GM12865 (cell line): ENCODE results near the gene PDE4A.

Experiments
- DNase-seq: peaks from one replicate; pipeline ENCODE4 v3.0.0; 2010; ENCODE audit warnings: low read depth
- H3K4me3 ChIP-seq: 2 replicates; pipeline ENCODE4 v1.5.1; 2011; ENCODE audit warnings: mild to moderate bottlenecking, low read depth, low read length, control low read depth
- TF ChIP-seq, protein P1 (sequence below): IDR thresholded peaks from 2 replicates; pipeline ENCODE4 v1.5.1; 2011; ENCODE audit warnings: low read length, control low read depth, low read depth, inconsistent platforms; ENCODE audit not compliant: insufficient read depth; ENCODE audit errors: missing control alignments

The PDE4A gene

GRCh38 chr19:10491472-10492047 lies 71.2 kb downstream of the PDE4A start:
- TF ChIP-seq, protein P1, sequence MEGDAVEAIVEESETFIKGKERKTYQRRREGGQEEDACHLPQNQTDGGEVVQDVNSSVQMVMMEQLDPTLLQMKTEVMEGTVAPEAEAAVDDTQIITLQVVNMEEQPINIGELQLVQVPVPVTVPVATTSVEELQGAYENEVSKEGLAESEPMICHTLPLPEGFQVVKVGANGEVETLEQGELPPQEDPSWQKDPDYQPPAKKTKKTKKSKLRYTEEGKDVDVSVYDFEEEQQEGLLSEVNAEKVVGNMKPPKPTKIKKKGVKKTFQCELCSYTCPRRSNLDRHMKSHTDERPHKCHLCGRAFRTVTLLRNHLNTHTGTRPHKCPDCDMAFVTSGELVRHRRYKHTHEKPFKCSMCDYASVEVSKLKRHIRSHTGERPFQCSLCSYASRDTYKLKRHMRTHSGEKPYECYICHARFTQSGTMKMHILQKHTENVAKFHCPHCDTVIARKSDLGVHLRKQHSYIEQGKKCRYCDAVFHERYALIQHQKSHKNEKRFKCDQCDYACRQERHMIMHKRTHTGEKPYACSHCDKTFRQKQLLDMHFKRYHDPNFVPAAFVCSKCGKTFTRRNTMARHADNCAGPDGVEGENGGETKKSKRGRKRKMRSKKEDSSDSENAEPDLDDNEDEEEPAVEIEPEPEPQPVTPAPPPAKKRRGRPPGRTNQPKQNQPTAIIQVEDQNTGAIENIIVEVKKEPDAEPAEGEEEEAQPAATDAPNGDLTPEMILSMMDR, result no peak
- no peak overlapping the region for H3K4me3 ChIP-seq
- no peak for DNase-seq

GRCh38 chr19:10497371-10497770 lies 77.0 kb downstream of the PDE4A start:
- TF ChIP-seq, protein P1, result no peak
- DNase-seq, result no peak
- H3K4me3 ChIP-seq, result no peak overlapping the region

GRCh38 chr19:10499550-10500246 lies 79.4 kb downstream of the PDE4A start:
- TF ChIP-seq, protein P1, result no peak
- H3K4me3 ChIP-seq, result no peak overlapping the region
- no peak for DNase-seq

GRCh38 chr19:10500247-10500592 lies 79.9 kb downstream of the PDE4A start:
- TF ChIP-seq, protein P1, result no peak
- no peak overlapping the region for H3K4me3 ChIP-seq
- no peak for DNase-seq

DNA sequence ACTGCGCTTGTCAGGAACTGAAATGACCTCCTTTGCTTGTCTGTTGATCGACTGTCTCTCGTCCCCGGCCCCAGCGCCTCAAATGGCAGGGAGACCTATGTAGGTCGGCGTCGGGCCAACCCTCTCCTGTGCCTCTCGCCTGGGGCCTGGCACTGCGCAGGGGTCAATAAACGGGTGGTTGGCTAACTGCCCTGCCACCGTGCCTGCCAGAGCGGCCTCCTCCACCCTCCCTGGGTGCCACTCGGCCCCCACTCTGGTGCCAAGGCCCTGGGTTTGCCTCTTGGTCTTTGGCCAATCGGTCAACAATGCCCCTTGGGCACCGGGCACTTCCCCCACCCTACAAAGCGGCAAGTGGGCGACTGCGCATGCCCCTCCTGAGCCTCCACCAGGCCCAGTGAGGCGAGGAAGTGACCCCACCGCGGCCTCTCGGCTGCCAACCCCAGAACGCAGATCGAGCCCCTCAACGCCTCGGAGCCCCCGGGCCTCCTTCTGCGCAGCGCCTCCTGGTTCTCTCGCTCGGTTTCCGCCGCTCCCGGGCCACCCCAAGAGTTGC lies 81.7 kb downstream of the PDE4A start:
- peak; percentile 78 for DNase-seq
- H3K4me3 ChIP-seq, result peak overlapping the region; percentile 99
- TF ChIP-seq, protein P1, result no peak

DNA sequence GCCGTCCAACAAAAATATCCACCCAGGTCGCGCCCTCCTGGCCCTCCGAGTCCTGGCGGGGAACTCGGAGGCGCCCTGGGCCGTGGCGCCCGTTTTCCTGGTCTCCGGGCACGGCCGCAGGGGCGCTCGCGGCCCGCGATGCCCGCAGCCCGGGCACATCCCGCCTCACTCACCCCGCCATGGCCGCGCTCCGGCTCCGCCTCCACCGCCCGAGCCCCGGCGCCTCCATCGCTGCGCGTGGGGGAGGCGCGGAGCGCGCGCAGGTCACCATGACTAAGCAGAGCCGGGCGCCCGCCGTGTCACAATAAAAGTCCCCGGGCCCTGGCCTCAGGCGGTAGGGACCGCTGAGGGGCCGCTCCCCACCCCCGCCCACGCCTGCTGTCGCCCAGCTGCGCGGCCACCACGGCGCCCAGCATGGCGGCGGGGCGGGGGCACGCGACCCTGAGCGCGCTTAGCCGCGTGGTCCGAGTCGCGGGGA lies 82.2 kb downstream of the PDE4A start:
- DNase-seq, result peak; percentile 98
- TF ChIP-seq, protein P1, result peak; percentile 4
- H3K4me3 ChIP-seq, result peak overlapping the region; percentile 99
